GM12864 (cell line): Measurements from ENCODE around the gene ELOVL3.

ENCODE experiments used
- DNase-seq: peaks from one replicate; pipeline ENCODE4 v3.0.0-alpha.2; 2011; ENCODE audit warnings: low read depth
- H3K4me3 ChIP-seq: 2 replicates; pipeline ENCODE4 v1.5.1; 2011; ENCODE audit warnings: mild to moderate bottlenecking, low read depth, low read length, control low read depth
- CTCF ChIP-seq: IDR thresholded peaks from 2 replicates; pipeline ENCODE4 v1.5.1; 2011; ENCODE audit warnings: low read depth, mild to moderate bottlenecking, moderate library complexity, low read length, control low read depth, inconsistent platforms; ENCODE audit errors: missing control alignments

Gene ELOVL3

GRCh38 chr10:102191956-102192355 is 34.1 kb upstream of the ELOVL3 start:
- TF ChIP-seq CTCF = no peak
- DNase-seq = no peak
- no peak overlapping the region for H3K4me3 ChIP-seq

- no peak for DNase-seq
- no peak overlapping the region for H3K4me3 ChIP-seq
- no peak for TF ChIP-seq CTCF
Measured at GRCh38 chr10:102195296-102195870, 30.7 kb upstream of the ELOVL3 start.

DNA sequence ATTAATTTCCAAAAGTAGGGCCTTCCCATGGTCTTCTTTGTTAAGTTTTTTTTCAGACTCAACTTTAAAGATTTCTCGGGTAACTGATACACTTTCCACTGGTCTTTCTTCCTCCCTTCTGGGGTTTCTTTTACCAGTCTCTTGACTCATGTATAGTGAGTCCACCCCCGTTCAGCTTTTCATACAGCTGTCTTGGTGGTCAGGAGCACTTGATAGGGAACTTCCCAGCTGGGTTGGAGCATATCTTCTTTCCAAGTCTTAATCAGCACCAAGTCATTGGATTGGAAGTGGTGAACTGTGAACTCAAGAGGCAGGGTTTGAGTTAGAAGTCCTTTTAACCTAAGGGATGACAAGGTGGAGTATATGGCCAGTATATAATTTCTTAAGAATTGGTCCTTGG is 29.2 kb upstream of the ELOVL3 start:
- no peak for DNase-seq
- no peak for TF ChIP-seq CTCF
- H3K4me3 ChIP-seq = no peak overlapping the region

GRCh38 chr10:102198027-102198426 is 28.1 kb upstream of the ELOVL3 start:
- no peak for DNase-seq
- no peak overlapping the region for H3K4me3 ChIP-seq
- TF ChIP-seq CTCF = no peak

GRCh38 chr10:102200751-102201640 is 25.1 kb upstream of the ELOVL3 start:
- no peak for TF ChIP-seq CTCF
- DNase-seq = no peak
- no peak overlapping the region for H3K4me3 ChIP-seq

- TF ChIP-seq CTCF = no peak
- H3K4me3 ChIP-seq = no peak overlapping the region
- no peak for DNase-seq
Measured at GRCh38 chr10:102202386-102202785, 23.7 kb upstream of the ELOVL3 start.
